ENCODE results near the gene PSAP. TPM values are rescaled to one million over a fixed set of nuclear protein-coding genes. Genes with fewer than 3 reads are reported as not detected.

PSAP gene
- polyA plus RNA-seq, 2 of the 4 experiments (the other 2 are of a cell fraction): 690 to 1,519 TPM

- FAIRE-seq (no peak), ATAC-seq (no peak), DNase-seq (ENCODE audit: low read depth in 1 of 2, low spot score in 1 of 2) (no peak)
- Histone ChIP-seq H3K27ac (no peak overlapping the region), H3K4me3 (no peak overlapping the region), H3K9me3 (no peaks in the 10 kb centered on the region), H3K4me1 (peaks cover 18% of the 10 kb centered on the region; the same call in 2 of the 3 replicates), H3K4me2 (no peak overlapping the region)
- ChIA-PET POLR2A (interaction anchor here (1.5 kb wide), 1 partner anchor 42 kb away, joined by 3 read pairs; no protein-coding TSS in a partner anchor), CTCF (interaction anchor here (1.1 to 10.6 kb wide), 6 partner anchors 9 to 81 kb away, joined by 3 to 101 read pairs (median 7); no protein-coding TSS in a partner anchor)
- 0 out of 5 replicates have a peak, but pooled peaks of 1 of the 2 experiments have one; percentile 4 for TF ChIP-seq JUN (IDR thresholded peaks at IDR 0.05)
- TF ChIP-seq PBX3 (IDR thresholded peaks at IDR 0.05): no peak
- no peak for TF ChIP-seq HMGXB4 (CRISPR knock-in tag; IDR thresholded peaks at IDR 0.05; ENCODE audit: borderline replicate concordance)
- no peak for TF ChIP-seq MAFK (IDR thresholded peaks at IDR 0.05; ENCODE audit: partially characterized antibody)
- 89% methylated on average over 15 of the region's 15 CpGs for WGBS (ENCODE audit: missing lambda C conversion rate)
These were observed 35.4 kb downstream of the PSAP start for GRCh38 chr10:71815515-71816130.

GRCh38 chr10:71814922-71815411, 36.1 kb downstream of the PSAP start:
- FAIRE-seq (no peak), ATAC-seq (peak in 1 of 2 experiments; percentile 15; a peak in 2 of 6 replicates), DNase-seq (ENCODE audit: low read depth in 1 of 2, low spot score in 1 of 2) (no peak)
- ChIA-PET POLR2A (no interaction called here), CTCF (interaction anchor here (1.1 to 10.6 kb wide), 6 partner anchors 13 to 82 kb away, joined by 3 to 101 read pairs (median 7); no protein-coding TSS in a partner anchor)
- H3K4me1 ChIP-seq: peaks cover 18% of the 10 kb centered on the region; the same call in 2 of the 3 replicates
- H3K27ac ChIP-seq: no peak overlapping the region
- H3K9me3 ChIP-seq: no peaks in the 10 kb centered on the region
- no peak for TF ChIP-seq RNF2 (IDR thresholded peaks at IDR 0.05; ENCODE audit: borderline replicate concordance, low read depth)
- TF ChIP-seq JUN (IDR thresholded peaks at IDR 0.05): 0 out of 5 replicates have a peak, but pooled peaks of 1 of the 2 experiments have one; percentile 20
- no peak overlapping the region for H3K4me3 ChIP-seq
- WGBS (ENCODE audit: missing lambda C conversion rate): 93% methylated on average over 23 of the region's 26 CpGs
- H3K4me2 ChIP-seq: no peak overlapping the region

GRCh38 chr10:71812913-71813590, 38.0 kb downstream of the PSAP start:
- DNase-seq (ENCODE audit: low read depth in 1 of 2, low spot score in 1 of 2) (no peak), ATAC-seq (peak; percentile 4 to 9; a peak in 5 of 6 replicates), FAIRE-seq (no peak)
- peak overlapping the region in 1 of 2 experiments; percentile 43; a peak in 3 of 6 replicates for H3K27ac ChIP-seq
- ChIA-PET POLR2A (interaction anchor here (0.8 to 1.8 kb wide), 2 partner anchors 38 to 58 kb away, joined by 3 to 5 read pairs; partner anchors contain the start of gene PSAP), CTCF (interaction anchor here (0.7 to 10.6 kb wide), 25 partner anchors 9 to 498 kb away, joined by 3 to 101 read pairs (median 5); partner anchors contain the start of genes CDH23, SLC29A3 and VSIR)
- no peak overlapping the region for H3K4me3 ChIP-seq
- no peak overlapping the region for H3K4me2 ChIP-seq
- TF ChIP-seq BHLHE40 (IDR thresholded peaks at IDR 0.05; ENCODE audit: low read depth, low read length) (no peak), BCL3 (IDR thresholded peaks at IDR 0.05) (no peak), GATA3 (IDR thresholded peaks at IDR 0.05; ENCODE audit: borderline replicate concordance) (no peak), CTCF (IDR thresholded peaks at IDR 0.05) (no peak), MYC (IDR thresholded peaks at IDR 0.05; ENCODE audit: borderline replicate concordance, low read length) (no peak), SMC3 (IDR thresholded peaks at IDR 0.05) (no peak), RFX5 (IDR thresholded peaks at IDR 0.05) (no peak), ESRRA (IDR thresholded peaks at IDR 0.05; ENCODE audit: borderline replicate concordance, low read length) (no peak), RAD21 (conservative IDR thresholded peaks at IDR 0.05 in 1 of 2, IDR thresholded peaks at IDR 0.05 in 1 of 2) (no peak)
- H3K4me1 ChIP-seq: peaks cover 18% of the 10 kb centered on the region; the same call in 2 of the 3 replicates
- 83% methylated on average over 8 of the region's 11 CpGs for WGBS (ENCODE audit: missing lambda C conversion rate)
- H3K9me3 ChIP-seq: no peaks in the 10 kb centered on the region
